ENCODE data around the gene COG5. TPM values are rescaled to one million over a fixed set of nuclear protein-coding genes. Genes with fewer than 3 reads are reported as not detected.
A peak's percentile ranks its signal among the peaks of the same experiment; 100 is the strongest.

Gene COG5
- total and polyA plus RNA-seq, 11 donors, result 9.4 to 61.6 (median 42.1) TPM

DNA sequence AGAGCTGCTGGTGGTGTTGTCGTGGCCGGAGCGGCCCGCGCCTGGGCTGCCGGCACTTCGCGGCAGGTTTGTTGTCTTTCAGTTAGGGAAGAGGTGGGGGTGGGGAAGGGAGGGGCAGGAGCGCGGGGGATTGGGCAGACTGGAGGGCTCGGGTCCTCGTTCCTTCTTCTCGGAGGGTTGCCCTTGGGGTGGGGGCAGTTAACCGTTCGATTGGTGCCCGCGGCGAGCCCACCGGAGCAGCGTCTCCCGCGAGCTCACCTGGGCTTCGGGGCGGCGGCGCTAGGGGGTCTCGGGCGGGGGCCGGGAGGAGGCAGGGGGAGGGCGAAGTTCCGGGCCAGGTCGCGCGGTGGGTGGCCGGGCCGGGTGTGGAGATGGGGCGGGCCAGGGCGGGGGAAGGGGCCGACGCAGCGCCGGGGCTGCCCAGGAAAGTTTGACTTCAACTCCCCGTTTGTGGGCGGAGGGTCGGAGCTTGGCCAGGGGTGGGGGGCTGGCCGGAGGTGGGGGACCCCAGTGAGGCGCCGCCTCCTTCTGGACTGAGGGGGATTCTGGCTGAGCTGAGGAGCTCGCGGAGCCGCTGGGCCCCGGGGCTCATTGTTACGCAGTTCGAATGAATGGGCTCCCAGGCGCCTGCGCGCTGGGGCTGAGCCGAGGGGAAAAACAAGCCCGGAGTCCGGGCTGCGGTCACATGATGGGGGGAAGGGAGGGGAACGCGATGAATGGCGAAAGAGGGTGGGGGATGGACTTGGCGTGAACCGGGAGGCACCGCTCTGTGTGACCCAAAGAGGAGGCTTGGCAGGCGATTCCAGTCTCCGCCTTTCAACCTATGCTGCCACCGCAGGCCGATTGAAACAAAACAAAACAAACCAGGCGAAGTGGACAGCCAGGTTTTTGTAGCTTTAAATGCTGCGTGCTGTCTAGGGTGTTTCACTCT is 394.3 kb downstream of the COG5 start:
- intact Hi-C loops (cut with DNase I), result loop anchor here in 1 of 10 donors (5.0 kb wide), 1 partner anchor 882 kb away; no protein-coding TSS in a partner anchor
- peak overlapping the region; percentile 85 to 99 (median 94) for H3K27ac ChIP-seq
- peaks cover 0 to 5% (median 0%) of the 10 kb centered on the region in 9 donors for H3K36me3 ChIP-seq
- H3K27me3 ChIP-seq, result no peaks in the 10 kb centered on the region
- TF ChIP-seq POLR2A (IDR thresholded peaks at IDR 0.05), result peak in 1 of 2 donors; percentile 49
- TF ChIP-seq, protein P1, sequence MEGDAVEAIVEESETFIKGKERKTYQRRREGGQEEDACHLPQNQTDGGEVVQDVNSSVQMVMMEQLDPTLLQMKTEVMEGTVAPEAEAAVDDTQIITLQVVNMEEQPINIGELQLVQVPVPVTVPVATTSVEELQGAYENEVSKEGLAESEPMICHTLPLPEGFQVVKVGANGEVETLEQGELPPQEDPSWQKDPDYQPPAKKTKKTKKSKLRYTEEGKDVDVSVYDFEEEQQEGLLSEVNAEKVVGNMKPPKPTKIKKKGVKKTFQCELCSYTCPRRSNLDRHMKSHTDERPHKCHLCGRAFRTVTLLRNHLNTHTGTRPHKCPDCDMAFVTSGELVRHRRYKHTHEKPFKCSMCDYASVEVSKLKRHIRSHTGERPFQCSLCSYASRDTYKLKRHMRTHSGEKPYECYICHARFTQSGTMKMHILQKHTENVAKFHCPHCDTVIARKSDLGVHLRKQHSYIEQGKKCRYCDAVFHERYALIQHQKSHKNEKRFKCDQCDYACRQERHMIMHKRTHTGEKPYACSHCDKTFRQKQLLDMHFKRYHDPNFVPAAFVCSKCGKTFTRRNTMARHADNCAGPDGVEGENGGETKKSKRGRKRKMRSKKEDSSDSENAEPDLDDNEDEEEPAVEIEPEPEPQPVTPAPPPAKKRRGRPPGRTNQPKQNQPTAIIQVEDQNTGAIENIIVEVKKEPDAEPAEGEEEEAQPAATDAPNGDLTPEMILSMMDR (IDR thresholded peaks at IDR 0.05), result peak in 4 of 12 donors; percentile 18 to 32 (median 30)
- 0 to 1% (median 1%) methylated on average over 42 to 73 of the region's 73 CpGs for WGBS, 4 donors
- peaks cover 10 to 53% (median 39%) of the 10 kb centered on the region in 12 donors for H3K4me1 ChIP-seq
- H3K9me3 ChIP-seq, result no peaks in the 10 kb centered on the region
- ATAC-seq, result peak; percentile 70 to 84 (median 78)
- H3K4me3 ChIP-seq, result peak overlapping the region; percentile 73 to 98 (median 78)
- peak; percentile 96 to 98 (median 97) for DNase-seq

DNA sequence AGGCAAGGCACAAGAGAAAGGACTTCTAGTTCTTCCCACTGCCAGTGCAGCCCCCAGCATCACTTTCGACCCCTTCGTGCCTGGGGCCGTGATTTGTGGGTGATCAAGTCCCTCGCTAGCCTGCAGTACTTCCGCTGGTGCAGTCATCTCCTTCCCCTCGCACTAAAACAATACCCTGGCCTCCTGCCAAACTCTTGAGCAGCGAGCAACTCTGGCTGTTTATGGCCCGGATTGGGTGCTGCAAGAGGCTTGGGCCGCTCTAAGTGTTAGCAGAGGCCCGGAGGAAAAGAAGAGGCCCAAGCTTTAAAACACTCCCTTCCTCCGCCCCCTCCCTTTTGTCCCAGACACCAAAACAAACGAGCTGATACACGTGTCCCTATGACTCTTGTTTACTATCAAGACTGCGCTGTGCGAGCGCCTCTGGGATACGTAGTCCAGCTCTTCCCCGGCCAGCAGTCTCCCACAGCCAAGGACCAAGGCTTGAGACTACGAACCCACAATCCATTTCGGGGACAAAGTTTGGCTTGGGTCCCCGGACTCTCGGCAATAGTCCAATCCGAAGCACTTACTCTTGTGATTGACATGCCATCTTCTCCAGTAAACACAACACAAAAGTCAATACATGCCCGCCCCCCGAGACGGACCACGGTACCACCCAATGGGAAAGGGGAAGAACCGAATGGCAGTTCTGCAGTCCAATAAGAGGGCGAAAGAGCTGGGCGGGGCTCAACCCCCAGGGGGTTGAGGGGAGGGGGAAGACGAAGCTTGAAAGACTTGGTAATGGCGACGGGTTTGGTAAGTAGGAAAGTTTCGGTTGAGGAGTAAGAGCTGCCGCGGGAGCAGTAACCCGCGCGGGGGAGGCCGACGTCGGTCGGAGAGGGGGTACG is 395.2 kb downstream of the COG5 start, which contains the start of gene HBP1:
Gene HBP1 (plus strand): TSS at position 771 of the 887 bp plus-strand sequence. CDS start 10,891 bp downstream, outside the sequence.
- Histone ChIP-seq H3K27ac (peak within 1 kb of the TSS; percentile 88 to 99 (median 96)), H3K27me3 (no peaks in the 10 kb centered on the region), H3K4me1 (peaks cover 4 to 44% (median 30%) of the 10 kb centered on the region in 12 donors), H3K4me3 (peak within 1 kb of the TSS; percentile 73 to 98 (median 78)), H3K36me3 (peaks cover 0 to 5% (median 0%) of the 10 kb centered on the region in 9 donors), H3K9me3 (no peaks in the 10 kb centered on the region)
- TF ChIP-seq, protein P1 (IDR thresholded peaks at IDR 0.05), result no peak
- TF ChIP-seq POLR2A (IDR thresholded peaks at IDR 0.05), result peak; percentile 17 to 72
- WGBS, 4 donors, result 0 to 1% (median 0%) methylated on average over 41 to 44 of the region's 44 CpGs
- ATAC-seq (peak; percentile 93 to 96 (median 94)), DNase-seq (peak; percentile 98 to 99 (median 99))
- intact Hi-C loops (cut with DNase I), result loop anchor here in 1 of 10 donors (5.0 kb wide), 1 partner anchor 881 kb away; no protein-coding TSS in a partner anchor

DNA sequence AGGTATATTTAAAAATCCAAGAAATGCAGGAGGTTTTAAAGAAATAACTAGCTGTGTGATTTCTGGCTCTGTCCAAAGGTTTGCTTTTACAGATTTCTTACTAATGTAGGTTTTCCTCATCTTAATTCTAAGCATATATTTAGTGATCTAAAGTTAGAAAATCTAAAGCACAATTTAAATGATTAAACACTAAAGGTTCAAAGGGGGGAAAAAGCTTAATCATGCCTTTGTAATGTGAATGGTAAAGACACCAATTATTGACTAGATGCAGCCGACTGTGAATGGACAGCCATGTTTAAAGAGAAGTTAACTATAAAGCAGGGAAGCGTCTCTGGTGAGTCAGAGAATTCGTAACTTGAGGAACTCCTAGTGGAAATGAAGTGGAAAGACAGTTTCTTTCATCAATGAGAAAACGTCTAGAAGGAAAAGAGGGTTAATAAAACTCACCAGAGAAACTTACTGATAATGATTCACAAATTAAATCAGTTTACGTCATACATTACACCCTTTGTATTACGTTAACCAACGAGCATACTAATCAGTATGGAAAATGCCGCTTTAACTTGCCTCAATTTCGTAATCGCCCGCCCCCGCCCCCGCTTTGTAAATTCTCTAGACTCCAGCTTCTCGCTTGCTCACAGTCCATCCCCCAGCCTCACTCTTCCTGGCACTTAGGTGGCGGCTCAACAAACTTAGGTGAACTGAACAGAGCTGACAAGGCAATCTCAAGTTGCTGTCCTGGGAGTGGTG is 396.1 kb downstream of the COG5 start:
- Histone ChIP-seq H3K9me3 (no peaks in the 10 kb centered on the region), H3K27ac (peak overlapping the region; percentile 87 to 99 (median 96)), H3K4me1 (peaks cover 0 to 36% (median 22%) of the 10 kb centered on the region in 12 donors), H3K4me3 (peak overlapping the region; percentile 37 to 98 (median 67)), H3K27me3 (no peaks in the 10 kb centered on the region), H3K36me3 (peaks cover 0 to 5% (median 0%) of the 10 kb centered on the region in 9 donors)
- DNase-seq (peak in 1 of 5 donors; percentile 29), ATAC-seq (peak in 3 of 4 donors; percentile 10 to 20 (median 13))
- no peak for TF ChIP-seq POLR2A (IDR thresholded peaks at IDR 0.05)
- TF ChIP-seq, protein P1 (IDR thresholded peaks at IDR 0.05), result peak in 11 of 12 donors; percentile 13 to 57 (median 36)
- intact Hi-C loops (cut with DNase I), result loop anchor here in 1 of 10 donors (5.0 kb wide), 1 partner anchor 880 kb away; no protein-coding TSS in a partner anchor
- WGBS, 4 donors, result 0 to 1% (median 1%) methylated on average over 15 of the region's 15 CpGs

Measured in heart left ventricle (tissue), 16 donors.